B cell (primary cell): ENCODE results near the gene FHIT. TPM values are rescaled to one million over a fixed set of nuclear protein-coding genes. Genes with fewer than 3 reads are reported as not detected.

ENCODE experiments used
- ATAC-seq: fragments of 200-7000 bp; cut with Tn5 transposase; one replicate; pipeline ENCODE4 v1.10.0; 2021; ENCODE audit warnings: low read depth, mild to moderate bottlenecking, moderate number of reproducible peaks, moderate library complexity
- CTCF ChIA-PET: fragments of 350-600 bp; sonication (Branson Sonifier 250); formaldehyde crosslinking; loops from one replicate; lab custom pipeline; 2021; ENCODE audit warnings: antibody characterized with exemption, inconsistent platforms; lab: Charles Lee
- POLR2A ChIA-PET: fragments of 350-600 bp; sonication (Branson Sonifier 250); formaldehyde crosslinking; loops from one replicate; lab custom pipeline; 2021; ENCODE audit warnings: antibody characterized with exemption; lab: Charles Lee
- DNase-seq: peaks from one replicate; pipeline ENCODE4 v3.0.0; 2013
- H2AFZ ChIP-seq: 2 replicates; pipeline ENCODE4 v1.6.1; 2012; ENCODE audit warnings: mild to moderate bottlenecking, low read depth, low read length; ENCODE audit not compliant: insufficient read depth, poor library complexity, severe bottlenecking
- H3K27ac ChIP-seq, 2 donors: 1 replicate in 1 of 2; 2 replicates in 1 of 2; pipeline ENCODE4 v1.5.1; 2012 to 2013; ENCODE audit warnings: low read length in 2 of 2, mild to moderate bottlenecking in 2 of 2, moderate library complexity in 1 of 2
- H3K27me3 ChIP-seq, 4 experiments: fragments of 200-600 bp in 1 of 4; sonication (generic) in 1 of 4; replicated peaks in 1 of 4; 1 replicate in 2 of 4; 2 replicates in 2 of 4; pipeline versions ENCODE4 v1.6.1 to v1.7.0; 2013 to 2016; ENCODE audit warnings: low read length in 3 of 4, mild to moderate bottlenecking in 2 of 4, mixed read lengths in 1 of 4, moderate library complexity in 1 of 4; ENCODE audit not compliant: insufficient read depth in 4 of 4, control insufficient read depth in 3 of 4; ENCODE audit errors: control extremely low read depth in 1 of 4
- H3K36me3 ChIP-seq, 2 experiments: replicated peaks in 1 of 2; 1 replicate in 1 of 2; 2 replicates in 1 of 2; pipeline versions ENCODE4 v1.6.1 to v1.7.1; 2013; ENCODE audit warnings: low read length in 1 of 2; ENCODE audit not compliant: insufficient read depth in 2 of 2, control insufficient read depth in 1 of 2; ENCODE audit errors: control extremely low read depth in 1 of 2, extremely low read depth in 1 of 2
- H3K4me1 ChIP-seq, 2 donors: fragments of 200-600 bp in 1 of 2; sonication (generic) in 1 of 2; 1 replicate in 1 of 2; 2 replicates in 1 of 2; pipeline versions ENCODE4 v1.5.1 to v1.6.1; 2013 to 2017; ENCODE audit warnings: low read length in 2 of 2; ENCODE audit not compliant: control insufficient read depth in 2 of 2, insufficient read depth in 2 of 2
- H3K4me2 ChIP-seq: replicated peaks from 2 replicates; pipeline ENCODE3; 2012; ENCODE audit warnings: mild to moderate bottlenecking, low read depth, low read length; ENCODE audit not compliant: poor library complexity, severe bottlenecking
- H3K4me3 ChIP-seq, 5 experiments: fragments of 200-600 bp in 1 of 5; sonication (generic) in 1 of 5; 1 replicate in 3 of 5; 2 replicates in 2 of 5; pipeline versions ENCODE4 v1.5.1 to v1.7.0; 2011 to 2016; ENCODE audit warnings: low read length in 4 of 5, mild to moderate bottlenecking in 4 of 5, low read depth in 2 of 5, control low read depth in 1 of 5, moderate library complexity in 1 of 5; ENCODE audit not compliant: insufficient read depth in 1 of 5; ENCODE audit errors: control extremely low read depth in 1 of 5, extremely low read depth in 1 of 5
- H3K79me2 ChIP-seq: fragments of 200-600 bp; sonication (generic); one replicate; pipeline ENCODE4 v1.6.0; 2016; ENCODE audit warnings: low read length; ENCODE audit not compliant: control insufficient read depth, insufficient read depth
- H3K9ac ChIP-seq: fragments of 200-600 bp; sonication (generic); 2 replicates; pipeline ENCODE4 v1.6.1; 2017; ENCODE audit warnings: mild to moderate bottlenecking, low read length, moderate library complexity
- H3K9me3 ChIP-seq, 3 donors: one replicate each; pipeline versions ENCODE4 v1.6.1 to v1.7.1; 2013; ENCODE audit warnings: low read length in 2 of 3; ENCODE audit not compliant: control insufficient read depth in 2 of 3, insufficient read depth in 1 of 3; ENCODE audit errors: control extremely low read depth in 1 of 3
- H4K20me1 ChIP-seq: 2 replicates; pipeline ENCODE4 v1.6.0; 2012; ENCODE audit warnings: mild to moderate bottlenecking, low read length; ENCODE audit not compliant: insufficient read depth, control insufficient read depth, poor library complexity, severe bottlenecking
- H3K27ac Mint-ChIP-seq: one replicate; pipeline ENCODE4 v1.8.0; 2021; ENCODE audit warnings: mixed read lengths
- H3K27me3 Mint-ChIP-seq: one replicate; pipeline ENCODE4 v1.8.0; 2021; ENCODE audit warnings: mixed read lengths
- H3K4me1 Mint-ChIP-seq: one replicate; pipeline ENCODE4 v1.8.0; 2021; ENCODE audit warnings: mixed read lengths
- H3K4me3 Mint-ChIP-seq: one replicate; pipeline ENCODE4 v1.8.0; 2021; ENCODE audit warnings: mixed read lengths
- H3K9me3 Mint-ChIP-seq: one replicate; pipeline ENCODE4 v1.8.0; 2022; ENCODE audit warnings: mixed read lengths; ENCODE audit not compliant: insufficient read depth
- EZH2 ChIP-seq: IDR thresholded peaks from 2 replicates; pipeline ENCODE4 v1.6.1; 2012; ENCODE audit warnings: borderline replicate concordance, low read depth, mild to moderate bottlenecking, moderate library complexity, low read length; ENCODE audit not compliant: insufficient read depth, poor library complexity, severe bottlenecking
- WGBS: methylation state at CpG from one replicate; pipeline ENCODE4 v1.1.5; 2013; ENCODE audit warnings: missing lambda C conversion rate; ENCODE audit not compliant: insufficient coverage; 5-methylcytosine and 5-hydroxymethylcytosine counted together
- intact Hi-C: fragments of 100-400 bp; cut with micrococcal nuclease; formaldehyde crosslinking; loops from one replicate; pipeline ENCODE4 v1.10.0; 2022
- polyA plus RNA-seq: library from polyadenylated mRNA; depleted of rRNA; stranded (reverse); fragments of >200 nt; gene quantifications from 2 replicates; pipeline ENCODE4 v1.2.3, GENCODE V29; 2012
- total RNA-seq, 2 donors: library from RNA; stranded (reverse); fragments of 120-200 nt in 1 of 2; gene quantifications; 1 replicate in 1 of 2; 2 replicates in 1 of 2; pipeline versions ENCODE4 v1.2.3 to v1.2.4, GENCODE V29; 2013 to 2022
- TF ChIP-seq, protein P1 (sequence below): fragments of 200-600 bp; IDR thresholded peaks from one replicate; pipeline ENCODE4 v1.8.0; 2022; ENCODE audit warnings: antibody characterized with exemption, mild to moderate bottlenecking

FHIT gene
- total and polyA plus RNA-seq, 2 donors (not counting 1 experiment from before 2014, with no cell fraction given), result 1.7 to 7.8 TPM

- H3K27me3 Mint-ChIP-seq, result peaks cover 10% of the 10 kb centered on the region
- no peak overlapping the region for H3K27ac Mint-ChIP-seq
- Histone ChIP-seq H3K4me1 (no peaks in the 10 kb centered on the region), H3K9me3 (no peaks in the 10 kb centered on the region), H3K79me2 (no peaks in the 10 kb centered on the region), H3K27ac (no peak overlapping the region), H3K4me2 (no peak overlapping the region), H3K4me3 (no peak overlapping the region), H2AFZ (no peak overlapping the region), H3K27me3 (no peaks in the 10 kb centered on the region), H3K9ac (no peak overlapping the region), H3K36me3 (no peaks in the 10 kb centered on the region), H4K20me1 (no peaks in the 10 kb centered on the region)
- POLR2A ChIA-PET, result no interaction called here
- intact Hi-C loops, result no loop called here
- no peaks in the 10 kb centered on the region for H3K4me1 Mint-ChIP-seq
- H3K4me3 Mint-ChIP-seq, result no peak overlapping the region
- WGBS, result 65% methylated on average over 5 of the region's 5 CpGs
- DNase-seq (no peak), ATAC-seq (no peak)
- peaks cover 2% of the 10 kb centered on the region for H3K9me3 Mint-ChIP-seq
- CTCF ChIA-PET, result no interaction called here
- TF ChIP-seq EZH2, result no peak
- TF ChIP-seq, protein P1, sequence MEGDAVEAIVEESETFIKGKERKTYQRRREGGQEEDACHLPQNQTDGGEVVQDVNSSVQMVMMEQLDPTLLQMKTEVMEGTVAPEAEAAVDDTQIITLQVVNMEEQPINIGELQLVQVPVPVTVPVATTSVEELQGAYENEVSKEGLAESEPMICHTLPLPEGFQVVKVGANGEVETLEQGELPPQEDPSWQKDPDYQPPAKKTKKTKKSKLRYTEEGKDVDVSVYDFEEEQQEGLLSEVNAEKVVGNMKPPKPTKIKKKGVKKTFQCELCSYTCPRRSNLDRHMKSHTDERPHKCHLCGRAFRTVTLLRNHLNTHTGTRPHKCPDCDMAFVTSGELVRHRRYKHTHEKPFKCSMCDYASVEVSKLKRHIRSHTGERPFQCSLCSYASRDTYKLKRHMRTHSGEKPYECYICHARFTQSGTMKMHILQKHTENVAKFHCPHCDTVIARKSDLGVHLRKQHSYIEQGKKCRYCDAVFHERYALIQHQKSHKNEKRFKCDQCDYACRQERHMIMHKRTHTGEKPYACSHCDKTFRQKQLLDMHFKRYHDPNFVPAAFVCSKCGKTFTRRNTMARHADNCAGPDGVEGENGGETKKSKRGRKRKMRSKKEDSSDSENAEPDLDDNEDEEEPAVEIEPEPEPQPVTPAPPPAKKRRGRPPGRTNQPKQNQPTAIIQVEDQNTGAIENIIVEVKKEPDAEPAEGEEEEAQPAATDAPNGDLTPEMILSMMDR, result no peak
Observed at GRCh38 chr3:59866076-59866475, 1385.2 kb downstream of the FHIT start.

GRCh38 chr3:59865351-59865750 is 1385.9 kb downstream of the FHIT start:
- Histone ChIP-seq H3K27me3 (no peaks in the 10 kb centered on the region), H3K27ac (no peak overlapping the region), H2AFZ (no peak overlapping the region), H3K4me2 (no peak overlapping the region), H3K4me3 (no peak overlapping the region), H3K9me3 (no peaks in the 10 kb centered on the region), H3K4me1 (no peaks in the 10 kb centered on the region), H3K36me3 (no peaks in the 10 kb centered on the region), H3K79me2 (no peaks in the 10 kb centered on the region), H4K20me1 (no peaks in the 10 kb centered on the region), H3K9ac (no peak overlapping the region)
- peaks cover 2% of the 10 kb centered on the region for H3K9me3 Mint-ChIP-seq
- H3K4me3 Mint-ChIP-seq, result no peak overlapping the region
- no CpG with 5 or more reads among the region's 4 CpGs for WGBS
- no peaks in the 10 kb centered on the region for H3K4me1 Mint-ChIP-seq
- H3K27ac Mint-ChIP-seq, result no peak overlapping the region
- ATAC-seq (no peak), DNase-seq (no peak)
- H3K27me3 Mint-ChIP-seq, result peaks cover 10% of the 10 kb centered on the region
- intact Hi-C loops, result no loop called here
- CTCF ChIA-PET, result interaction anchor here (0.7 kb wide), 1 partner anchor 142 kb away, joined by 4 read pairs; no protein-coding TSS in a partner anchor
- POLR2A ChIA-PET, result no interaction called here
- TF ChIP-seq, protein P1, result no peak
- TF ChIP-seq EZH2, result no peak
